Adipocyte (in vitro differentiated cells): ENCODE results near the gene PTPRM.
A peak's percentile ranks its signal among the peaks of the same experiment; 100 is the strongest.

Experiments
- DNase-seq: peaks from one replicate; pipeline ENCODE4 v3.0.0-alpha.2; 2015; ENCODE audit warnings: low read depth
- H3K27me3 ChIP-seq: replicated peaks from 2 replicates; pipeline ENCODE4 v1.7.0; 2013; ENCODE audit warnings: mild to moderate bottlenecking, low read length, moderate library complexity; ENCODE audit not compliant: control insufficient read depth, insufficient read depth
- H3K36me3 ChIP-seq: 2 replicates; pipeline ENCODE4 v1.7.0; 2013; ENCODE audit warnings: low read length, mild to moderate bottlenecking, moderate library complexity; ENCODE audit not compliant: control insufficient read depth, insufficient read depth, severe bottlenecking
- H3K4me1 ChIP-seq: 2 replicates; pipeline ENCODE4 v1.7.0; 2013; ENCODE audit warnings: mild to moderate bottlenecking, low read length, moderate library complexity; ENCODE audit not compliant: control insufficient read depth, insufficient read depth
- H3K4me3 ChIP-seq: 2 replicates; pipeline ENCODE4 v1.7.0; 2013; ENCODE audit warnings: mild to moderate bottlenecking, low read length, moderate library complexity
- H3K9ac ChIP-seq: 2 replicates; pipeline ENCODE4 v1.7.0; 2013; ENCODE audit warnings: mild to moderate bottlenecking, low read length, moderate library complexity
- H3K9me3 ChIP-seq: 2 replicates; pipeline ENCODE4 v1.7.0; 2013; ENCODE audit warnings: mild to moderate bottlenecking, low read length, moderate library complexity; ENCODE audit not compliant: control insufficient read depth

Gene PTPRM

DNA sequence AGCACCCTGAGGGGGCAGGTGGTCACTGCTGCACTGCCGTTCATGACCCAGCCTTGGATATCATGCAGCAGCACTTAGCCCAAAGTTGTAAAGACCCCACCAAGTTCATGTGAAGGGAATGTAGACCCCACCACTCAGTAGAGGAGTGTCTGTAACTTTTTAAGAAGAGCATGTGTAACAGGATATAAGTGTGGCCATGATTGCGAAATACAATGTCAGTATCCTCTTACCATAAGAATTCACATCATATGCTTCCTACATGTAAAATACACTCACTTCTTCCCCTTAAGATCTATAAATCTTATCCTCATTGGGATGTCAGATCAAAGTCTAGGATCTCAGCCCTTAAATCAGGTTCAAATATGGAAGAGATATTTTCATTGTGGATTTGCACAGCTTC lies 276.9 kb downstream of the PTPRM start:
- no peak overlapping the region for H3K4me3 ChIP-seq
- peak; percentile 31 for DNase-seq

DNA sequence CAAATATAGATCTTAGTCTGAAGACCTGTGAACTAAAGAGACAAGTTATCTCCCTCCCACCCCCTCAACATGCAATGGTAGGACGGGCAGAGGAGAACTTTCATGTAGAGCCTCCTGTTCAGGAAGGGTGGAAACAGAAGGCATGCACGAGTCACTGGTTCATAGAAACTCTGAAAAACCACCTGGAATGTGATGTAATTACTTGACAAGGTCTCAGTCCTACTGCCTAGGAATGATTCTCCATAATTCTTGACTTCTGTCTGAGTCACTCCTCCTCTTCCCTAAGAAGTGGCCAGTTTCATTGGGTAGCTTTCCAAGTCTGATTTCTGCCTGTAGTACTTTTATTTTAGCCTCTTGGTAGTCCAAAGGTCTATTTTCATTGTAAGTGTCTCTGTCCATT lies 277.3 kb downstream of the PTPRM start:
- no peaks in the 10 kb centered on the region for H3K27me3 ChIP-seq
- H3K36me3 ChIP-seq: no peaks in the 10 kb centered on the region
- no peak for DNase-seq
- no peak overlapping the region for H3K4me3 ChIP-seq
- H3K9me3 ChIP-seq: peaks cover 14% of the 10 kb centered on the region
- H3K9ac ChIP-seq: no peak overlapping the region
- peaks cover 3% of the 10 kb centered on the region for H3K4me1 ChIP-seq

More for the DNA sequence above, 276.9 kb downstream of the PTPRM start:
- peaks cover 3% of the 10 kb centered on the region for H3K4me1 ChIP-seq
- H3K27me3 ChIP-seq: no peaks in the 10 kb centered on the region
- peaks cover 14% of the 10 kb centered on the region for H3K9me3 ChIP-seq
- H3K9ac ChIP-seq: no peak overlapping the region
- no peaks in the 10 kb centered on the region for H3K36me3 ChIP-seq

DNA sequence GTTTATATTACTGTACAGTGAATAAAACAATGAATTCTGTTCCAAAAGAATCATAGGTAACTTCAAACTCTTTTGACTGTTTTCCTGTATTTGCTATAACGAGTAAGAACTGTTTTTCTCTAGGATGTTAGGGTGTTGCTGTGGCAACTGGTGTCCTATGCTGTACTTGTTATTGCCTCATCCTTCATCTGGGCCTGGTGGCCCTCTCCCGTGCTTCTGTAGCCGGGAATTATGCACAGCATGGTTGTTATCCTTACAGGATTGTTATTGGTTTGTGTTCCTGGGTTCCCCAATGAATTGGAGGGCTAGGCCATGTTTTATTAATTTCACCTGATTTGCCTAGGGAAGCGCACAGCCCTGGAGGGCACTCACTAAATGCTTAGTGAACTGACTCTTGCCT lies 279.2 kb downstream of the PTPRM start:
- DNase-seq: no peak
- H3K36me3 ChIP-seq: no peaks in the 10 kb centered on the region
- no peaks in the 10 kb centered on the region for H3K27me3 ChIP-seq
- H3K9me3 ChIP-seq: peaks cover 14% of the 10 kb centered on the region
- H3K4me1 ChIP-seq: peaks cover 3% of the 10 kb centered on the region
- no peak overlapping the region for H3K9ac ChIP-seq
- H3K4me3 ChIP-seq: no peak overlapping the region

DNA sequence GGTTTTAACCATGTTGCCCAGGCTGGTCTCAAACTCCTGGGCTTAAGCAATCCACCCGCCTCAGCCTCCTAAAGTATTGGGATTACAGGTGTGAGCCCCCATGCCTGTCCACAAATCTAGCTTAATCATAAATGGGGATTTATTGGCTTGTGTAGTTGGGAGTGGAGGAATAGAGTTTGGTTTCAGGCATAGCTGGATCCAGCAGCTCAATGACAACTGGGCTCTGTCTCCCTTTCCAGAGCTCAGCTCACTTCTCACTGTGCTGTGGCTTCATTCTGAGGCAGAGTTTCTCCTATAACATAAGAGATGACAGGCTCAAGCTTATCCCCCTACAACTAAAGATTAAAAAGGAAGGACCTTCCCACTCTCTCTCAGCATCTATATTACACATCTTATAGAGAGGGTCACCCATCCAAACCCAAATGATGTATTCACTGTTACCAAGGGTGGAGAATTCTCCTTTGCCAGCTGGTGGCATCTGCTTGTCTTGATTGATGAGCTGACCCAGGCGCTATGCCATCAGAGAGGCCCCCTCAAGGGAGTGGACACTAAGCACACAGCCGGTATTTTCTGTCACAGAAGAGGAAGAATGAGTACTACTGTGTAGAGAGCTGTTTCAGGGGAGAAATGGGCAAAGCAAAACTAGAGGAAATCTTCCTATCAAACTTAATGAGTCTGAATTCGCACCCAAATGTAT lies 280.4 kb downstream of the PTPRM start:
- DNase-seq: no peak
- Histone ChIP-seq H3K9ac (no peak overlapping the region), H3K36me3 (no peaks in the 10 kb centered on the region), H3K4me1 (peaks cover 3% of the 10 kb centered on the region), H3K4me3 (no peak overlapping the region), H3K9me3 (peaks cover 22% of the 10 kb centered on the region), H3K27me3 (no peaks in the 10 kb centered on the region)

DNA sequence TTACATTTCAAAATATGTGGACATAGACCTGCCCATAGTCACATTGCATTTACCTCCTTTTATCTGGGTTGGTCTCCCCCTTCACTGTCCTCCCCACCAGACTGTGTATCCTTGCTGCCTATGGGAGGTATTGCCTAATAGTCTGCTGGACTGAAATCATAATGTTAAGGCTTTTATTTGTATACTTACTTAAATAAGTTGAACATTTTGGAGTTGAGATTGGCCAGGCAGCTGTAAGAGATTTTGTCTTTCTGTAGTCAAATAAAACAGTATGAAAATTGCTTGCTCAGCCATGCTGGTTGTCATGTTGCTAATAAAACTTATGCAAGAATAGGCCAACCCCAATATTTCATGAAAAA lies 280.9 kb downstream of the PTPRM start:
- no peaks in the 10 kb centered on the region for H3K27me3 ChIP-seq
- H3K9me3 ChIP-seq: peaks cover 22% of the 10 kb centered on the region
- peak; percentile 53 for DNase-seq
- H3K36me3 ChIP-seq: no peaks in the 10 kb centered on the region
- H3K4me3 ChIP-seq: no peak overlapping the region
- H3K9ac ChIP-seq: no peak overlapping the region
- H3K4me1 ChIP-seq: peaks cover 3% of the 10 kb centered on the region

DNA sequence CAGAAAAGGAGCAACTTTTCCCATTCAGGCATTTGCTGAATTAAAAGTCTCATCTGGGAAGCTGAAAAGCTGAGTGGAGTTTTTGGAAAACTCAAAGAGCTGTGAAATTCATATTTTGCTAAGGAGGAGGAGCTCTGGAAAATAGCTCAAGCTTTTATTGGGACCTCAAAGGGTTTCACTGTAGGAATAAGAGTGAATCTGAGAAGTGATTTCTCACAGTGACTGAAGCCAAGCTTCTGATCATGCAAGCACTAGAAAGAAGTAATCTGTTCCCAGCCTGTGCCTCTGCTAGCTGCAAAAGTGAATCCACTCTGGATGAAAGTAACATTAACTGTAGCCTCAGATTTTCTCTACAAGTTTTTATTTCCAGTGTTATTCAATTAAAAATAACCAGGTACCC lies 283.3 kb downstream of the PTPRM start:
- Histone ChIP-seq H3K9me3 (peaks cover 8% of the 10 kb centered on the region), H3K4me1 (peaks cover 3% of the 10 kb centered on the region), H3K27me3 (no peaks in the 10 kb centered on the region), H3K9ac (no peak overlapping the region), H3K4me3 (no peak overlapping the region), H3K36me3 (no peaks in the 10 kb centered on the region)
- DNase-seq: no peak

DNA sequence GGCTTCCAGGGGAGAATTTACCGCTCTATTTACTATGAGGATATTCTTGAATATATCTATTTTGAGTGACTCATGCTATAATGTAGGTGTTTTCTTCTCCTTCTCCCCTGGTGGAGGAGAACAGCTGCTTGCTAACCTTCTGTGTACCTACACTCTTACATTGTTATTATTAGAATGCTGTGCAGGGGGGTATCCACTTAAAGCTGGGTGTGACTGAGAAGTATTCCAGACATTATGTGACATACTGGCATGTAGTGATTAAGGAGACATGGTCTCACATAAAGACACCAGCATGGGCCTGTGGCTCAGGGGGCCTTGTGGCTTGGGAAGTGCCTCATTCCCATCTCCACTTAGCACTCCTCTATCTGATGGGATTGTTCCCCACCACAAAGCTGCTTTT lies 287.9 kb downstream of the PTPRM start:
- no peak for DNase-seq
- peaks cover 18% of the 10 kb centered on the region for H3K4me1 ChIP-seq
- no peak overlapping the region for H3K4me3 ChIP-seq
- no peaks in the 10 kb centered on the region for H3K36me3 ChIP-seq
- no peak overlapping the region for H3K9ac ChIP-seq
- no peaks in the 10 kb centered on the region for H3K27me3 ChIP-seq
- peaks cover 8% of the 10 kb centered on the region for H3K9me3 ChIP-seq

DNA sequence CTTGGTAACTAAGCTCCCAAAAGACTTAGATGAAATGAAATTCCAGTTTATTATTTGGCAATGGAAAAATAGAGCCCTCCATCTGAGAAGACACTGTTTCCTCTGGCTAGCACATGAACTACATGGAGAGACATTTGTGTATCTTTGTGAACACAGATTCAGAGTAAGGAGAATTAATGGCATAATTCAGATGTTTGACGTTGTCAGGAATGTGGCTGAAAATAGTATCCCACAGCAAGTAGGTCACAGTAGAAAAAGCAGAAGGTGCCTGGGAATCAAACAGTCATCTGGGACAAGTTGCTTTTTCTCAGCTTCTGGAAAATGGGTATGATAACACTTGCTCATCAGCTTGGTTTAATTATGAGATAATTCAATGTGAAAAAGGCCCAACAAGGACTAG lies 288.6 kb downstream of the PTPRM start:
- no peak for DNase-seq

DNA sequence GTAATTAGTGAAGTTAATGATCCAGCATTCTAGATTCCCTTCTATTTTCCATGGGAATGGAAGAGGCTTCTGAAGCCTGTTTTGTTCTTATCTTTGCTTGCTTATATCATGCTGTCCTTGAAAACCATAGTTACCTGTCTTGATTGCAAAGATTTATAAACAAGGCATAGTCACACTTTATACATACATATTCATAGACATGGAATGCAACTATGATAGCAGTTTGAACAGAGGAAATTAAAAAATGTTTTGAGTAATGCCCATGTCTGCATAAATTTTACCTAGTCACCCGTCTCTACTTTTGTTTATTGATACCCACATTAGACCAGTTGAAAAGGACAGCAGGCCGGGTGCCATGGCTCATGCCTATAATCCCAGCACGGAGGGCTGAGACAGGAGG lies 289.0 kb downstream of the PTPRM start:
- Histone ChIP-seq H3K9me3 (peaks cover 8% of the 10 kb centered on the region), H3K9ac (no peak overlapping the region), H3K4me1 (peaks cover 18% of the 10 kb centered on the region), H3K36me3 (no peaks in the 10 kb centered on the region), H3K4me3 (no peak overlapping the region), H3K27me3 (no peaks in the 10 kb centered on the region)
- no peak for DNase-seq

More for the DNA sequence above, 288.6 kb downstream of the PTPRM start:
- no peak overlapping the region for H3K4me3 ChIP-seq
- no peaks in the 10 kb centered on the region for H3K36me3 ChIP-seq
- no peaks in the 10 kb centered on the region for H3K27me3 ChIP-seq
- H3K9me3 ChIP-seq: peaks cover 8% of the 10 kb centered on the region
- H3K4me1 ChIP-seq: peaks cover 18% of the 10 kb centered on the region
- no peak overlapping the region for H3K9ac ChIP-seq

DNA sequence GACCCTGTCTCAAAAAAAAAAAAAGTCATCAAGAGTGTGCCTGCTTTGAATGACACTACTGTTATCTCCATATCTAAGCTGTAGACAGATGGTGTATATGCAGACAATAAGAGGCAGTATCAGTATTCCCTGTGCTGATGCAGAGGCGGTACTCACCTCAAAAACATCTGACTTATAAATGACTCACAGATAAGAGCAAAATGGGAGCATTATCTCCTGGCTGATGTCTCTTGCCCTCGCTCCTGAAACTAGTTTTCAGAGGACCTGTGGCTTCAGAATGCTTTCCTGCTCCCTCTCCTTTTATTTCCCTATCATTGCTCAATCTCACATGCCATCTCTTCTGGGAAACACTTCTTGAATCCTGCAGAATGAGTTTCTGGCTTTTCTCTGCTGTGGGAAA lies 289.6 kb downstream of the PTPRM start:
- H3K4me1 ChIP-seq: peaks cover 18% of the 10 kb centered on the region
- H3K36me3 ChIP-seq: no peaks in the 10 kb centered on the region
- H3K9ac ChIP-seq: no peak overlapping the region
- DNase-seq: peak; percentile 25
- H3K27me3 ChIP-seq: no peaks in the 10 kb centered on the region
- H3K9me3 ChIP-seq: peaks cover 5% of the 10 kb centered on the region
- no peak overlapping the region for H3K4me3 ChIP-seq

DNA sequence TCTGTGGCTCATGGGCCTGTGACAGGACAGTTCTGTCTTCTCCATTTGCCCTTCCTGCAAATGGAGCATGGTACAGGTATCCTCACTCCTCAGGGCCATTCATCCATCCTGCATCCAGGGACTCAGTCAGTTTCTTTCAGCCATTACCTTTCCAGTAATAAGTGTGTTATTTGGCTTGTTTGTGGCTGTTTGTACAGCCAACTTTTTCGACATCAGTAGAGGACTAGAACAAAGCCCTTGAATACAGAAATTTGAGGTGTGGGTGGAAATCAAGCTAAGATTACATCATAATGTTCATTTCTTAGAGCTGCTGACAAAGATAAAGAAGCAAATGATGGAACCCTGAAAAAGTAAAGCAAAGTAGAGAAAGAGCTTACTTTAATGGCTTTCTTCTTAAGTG lies 290.4 kb downstream of the PTPRM start:
- no peaks in the 10 kb centered on the region for H3K9me3 ChIP-seq
- no peaks in the 10 kb centered on the region for H3K27me3 ChIP-seq
- peaks cover 18% of the 10 kb centered on the region for H3K4me1 ChIP-seq
- no peak overlapping the region for H3K9ac ChIP-seq
- H3K4me3 ChIP-seq: no peak overlapping the region
- no peaks in the 10 kb centered on the region for H3K36me3 ChIP-seq
- DNase-seq: no peak

DNA sequence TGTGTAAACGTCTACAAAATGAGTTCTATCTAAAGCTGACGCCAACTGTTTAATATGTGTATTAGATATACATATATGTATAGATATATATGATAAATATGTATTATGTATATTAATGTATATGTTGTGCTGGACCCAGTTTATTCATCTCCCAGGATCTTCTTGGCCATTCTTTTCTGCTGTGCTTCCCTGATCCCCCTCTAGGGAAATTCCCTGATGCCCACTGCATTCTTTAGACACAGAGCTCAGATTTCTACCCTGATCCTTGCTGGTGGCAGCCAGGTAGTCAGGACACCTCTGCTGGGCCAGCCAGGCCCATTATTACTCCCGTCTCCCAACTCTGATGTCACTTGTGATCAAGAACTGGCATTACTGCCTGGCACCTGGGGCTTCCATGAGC lies 292.0 kb downstream of the PTPRM start:
- no peak overlapping the region for H3K4me3 ChIP-seq
- DNase-seq: no peak
- no peak overlapping the region for H3K9ac ChIP-seq
- no peaks in the 10 kb centered on the region for H3K36me3 ChIP-seq
- H3K9me3 ChIP-seq: no peaks in the 10 kb centered on the region
- H3K4me1 ChIP-seq: peaks cover 18% of the 10 kb centered on the region
- no peaks in the 10 kb centered on the region for H3K27me3 ChIP-seq
